GM12878 (cell line): ENCODE results near the gene LYPD6.

Experiments used
- CTCF ChIP-seq, 3 experiments: IDR thresholded peaks in 2 of 3; conservative IDR thresholded peaks in 1 of 3; 2 replicates each; pipeline ENCODE4 v1.5.1; 2011; ENCODE audit warnings: low read depth in 3 of 3, low read length in 3 of 3, mild to moderate bottlenecking in 3 of 3, control low read depth in 2 of 3, moderate library complexity in 2 of 3, inconsistent platforms in 1 of 3, mixed read lengths in 1 of 3; ENCODE audit not compliant: control insufficient read depth in 2 of 3, insufficient read depth in 1 of 3; ENCODE audit errors: extremely low read depth in 1 of 3
- ETV6 ChIP-seq, 2 experiments: fragments of 450-650 bp in 1 of 2; IDR thresholded peaks in 1 of 2; conservative IDR thresholded peaks in 1 of 2; 2 replicates each; pipeline ENCODE4 v1.6.1; 2014; ENCODE audit warnings: antibody characterized with exemption in 1 of 2, borderline replicate concordance in 1 of 2, low read depth in 1 of 2, mild to moderate bottlenecking in 1 of 2, moderate library complexity in 1 of 2
- FOS ChIP-seq: IDR thresholded peaks from 3 replicates; pipeline ENCODE4 v1.6.1; 2011; ENCODE audit warnings: borderline replicate concordance; ENCODE audit not compliant: insufficient read length; ENCODE audit errors: extremely low read depth
- IKZF1 ChIP-seq: fragments of 450-650 bp; conservative IDR thresholded peaks from 2 replicates; pipeline ENCODE4 v1.6.1; 2017; ENCODE audit warnings: antibody characterized with exemption, mild to moderate bottlenecking
- MEF2A ChIP-seq: IDR thresholded peaks from 2 replicates; pipeline ENCODE4 v1.6.1; 2011; ENCODE audit warnings: low read depth, mild to moderate bottlenecking, low read length, moderate library complexity; ENCODE audit not compliant: insufficient read depth
- NFXL1 ChIP-seq: fragments of 450-650 bp; IDR thresholded peaks from 2 replicates; pipeline ENCODE4 v1.6.1; 2017; ENCODE audit warnings: antibody characterized with exemption, mild to moderate bottlenecking, borderline replicate concordance
- SREBF2 ChIP-seq: IDR thresholded peaks from 2 replicates; pipeline ENCODE4 v1.6.1; 2012; ENCODE audit warnings: mild to moderate bottlenecking, low read length
- TARDBP ChIP-seq: IDR thresholded peaks from 2 replicates; pipeline ENCODE4 v1.6.1; 2016; ENCODE audit warnings: borderline replicate concordance
- WRNIP1 ChIP-seq: IDR thresholded peaks from 2 replicates; pipeline ENCODE4 v1.6.1; 2011; ENCODE audit warnings: low read depth, low read length, improper control_type of control experiment, borderline replicate concordance
- ZNF24 ChIP-seq: fragments of 450-650 bp; IDR thresholded peaks from 2 replicates; pipeline ENCODE4 v1.6.1; 2017; ENCODE audit warnings: antibody characterized with exemption, mild to moderate bottlenecking

- TF ChIP-seq CTCF (IDR thresholded peaks at IDR 0.05 in 2 of 3, conservative IDR thresholded peaks at IDR 0.05 in 1 of 3; ENCODE audit: control insufficient read depth in 2 of 3, extremely low read depth in 1 of 3, insufficient read depth in 1 of 3, low read depth in 3 of 3, low read length in 3 of 3), result no peak
- no peak for TF ChIP-seq IKZF1
- no peak for TF ChIP-seq TARDBP
- TF ChIP-seq ETV6 (conservative IDR thresholded peaks at IDR 0.05 in 1 of 2, IDR thresholded peaks at IDR 0.05 in 1 of 2; ENCODE audit: borderline replicate concordance in 1 of 2, low read depth in 1 of 2), result no peak
- TF ChIP-seq ZNF24, result no peak
- TF ChIP-seq FOS, result no peak
- TF ChIP-seq NFXL1, result no peak
- no peak for TF ChIP-seq SREBF2
- TF ChIP-seq MEF2A, result no peak
- TF ChIP-seq WRNIP1, result no peak
Observed at GRCh38 chr2:149465873-149466272, 135.5 kb downstream of the LYPD6 start.
